Esophagus muscularis mucosa (tissue), 4 donors: Measurements from ENCODE around the gene CLEC19A. TPM values are rescaled to one million over a fixed set of nuclear protein-coding genes. Genes with fewer than 3 reads are reported as not detected.

ENCODE experiments used
- DNase-seq: peaks from one replicate; pipeline ENCODE4 v3.0.0-alpha.2; 2017; ENCODE audit errors: extremely low spot score
- H3K27ac ChIP-seq, 4 donors: fragments of 200-600 bp; sonication (generic); replicated peaks in 1 of 4; 1 replicate in 3 of 4; 2 replicates in 1 of 4; pipeline ENCODE4 v1.5.1; 2016 to 2019; ENCODE audit warnings: mild to moderate bottlenecking in 1 of 4
- H3K27me3 ChIP-seq, 4 donors: fragments of 200-600 bp; sonication (generic); one replicate each; pipeline versions ENCODE4 v1.5.1 to v1.6.0; 2016 to 2019
- H3K36me3 ChIP-seq, 4 donors: fragments of 200-600 bp; sonication (generic); one replicate each; pipeline ENCODE4 v1.5.1; 2016 to 2019
- H3K4me1 ChIP-seq, 4 donors: fragments of 200-600 bp; sonication (generic); one replicate each; pipeline ENCODE4 v1.5.1; 2016 to 2019
- H3K4me3 ChIP-seq, 4 donors: fragments of 200-600 bp; sonication (generic); 1 replicate in 2 of 4; 2 replicates in 2 of 4; pipeline ENCODE4 v1.5.1; 2016 to 2019; ENCODE audit warnings: mild to moderate bottlenecking in 4 of 4, moderate library complexity in 1 of 4
- H3K9me3 ChIP-seq, 4 donors: fragments of 200-600 bp; sonication (generic); 1 replicate in 3 of 4; 2 replicates in 1 of 4; pipeline ENCODE4 v1.5.1; 2016 to 2019
- CTCF ChIP-seq, 3 experiments: fragments of 200-600 bp in 2 of 3; fragments of 450-650 bp in 1 of 3; sonication (generic) in 2 of 3; IDR thresholded peaks; one replicate each; pipeline ENCODE4 v1.5.1; 2017 to 2019; ENCODE audit warnings: antibody characterized with exemption in 3 of 3, mild to moderate bottlenecking in 2 of 3, moderate library complexity in 1 of 3
- EP300 ChIP-seq: sonication (generic); formaldehyde crosslinking; IDR thresholded peaks from one replicate; pipeline ENCODE4 v1.6.1; 2017; ENCODE audit warnings: antibody characterized with exemption
- POLR2A ChIP-seq: fragments of 450-650 bp; IDR thresholded peaks from one replicate; pipeline ENCODE4 v1.6.1; 2017; ENCODE audit warnings: antibody characterized with exemption, moderate library complexity, mild to moderate bottlenecking, low read depth
- POLR2AphosphoS5 ChIP-seq, 2 donors: sonication (generic); formaldehyde crosslinking; IDR thresholded peaks; one replicate each; pipeline ENCODE4 v1.6.1; 2017; ENCODE audit warnings: antibody characterized with exemption in 2 of 2
- WGBS: methylation state at CpG from one replicate; pipeline ENCODE4 v1.1.5; 2018; 5-methylcytosine and 5-hydroxymethylcytosine counted together
- intact Hi-C: fragments of 100-400 bp; cut with DNase I; formaldehyde crosslinking; loops from one replicate; pipeline ENCODE4 v1.15.1; 2023
- total RNA-seq, 4 donors: library from RNA; depleted of rRNA; stranded (reverse); fragments of >200 nt; gene quantifications; one replicate each; pipeline versions ENCODE4 v1.1.0 to v1.2.1, GENCODE V29; 2016

CLEC19A gene
- total RNA-seq, 4 donors from 2014 or later, result not detected

GRCh38 chr16:19329932-19330331, 44.4 kb downstream of the CLEC19A start:
- no peaks in the 10 kb centered on the region for H3K27me3 ChIP-seq
- peaks cover 0 to 14% (median 10%) of the 10 kb centered on the region in 4 donors for H3K4me1 ChIP-seq
- peaks cover 0 to 4% (median 0%) of the 10 kb centered on the region in 4 donors for H3K9me3 ChIP-seq
- 88% methylated on average over 1 of the region's 1 CpG for WGBS
- no peak for DNase-seq
- H3K4me3 ChIP-seq, result no peak overlapping the region
- no peak for TF ChIP-seq CTCF (IDR thresholded peaks at IDR 0.05)
- TF ChIP-seq POLR2AphosphoS5 (IDR thresholded peaks at IDR 0.05), result no peak
- TF ChIP-seq EP300, result no peak
- no peak for TF ChIP-seq POLR2A
- H3K36me3 ChIP-seq, result no peaks in the 10 kb centered on the region
- no peak overlapping the region for H3K27ac ChIP-seq
- intact Hi-C loops, result no loop called here

GRCh38 chr16:19330841-19331397, 45.4 kb downstream of the CLEC19A start:
- no peaks in the 10 kb centered on the region for H3K27me3 ChIP-seq
- no peaks in the 10 kb centered on the region for H3K36me3 ChIP-seq
- TF ChIP-seq CTCF (IDR thresholded peaks at IDR 0.05) (peak in 1 of 3 experiments; percentile 8), POLR2AphosphoS5 (IDR thresholded peaks at IDR 0.05) (no peak), EP300 (no peak)
- 44% methylated on average over 6 of the region's 6 CpGs for WGBS
- peaks cover 0 to 14% (median 10%) of the 10 kb centered on the region in 4 donors for H3K4me1 ChIP-seq
- intact Hi-C loops, result no loop called here
- DNase-seq, result no peak
- H3K27ac ChIP-seq, result peak overlapping the region in 3 of 4 donors; percentile 40 to 43 (median 43)
- peaks cover 0 to 4% (median 0%) of the 10 kb centered on the region in 4 donors for H3K9me3 ChIP-seq
- H3K4me3 ChIP-seq, result no peak overlapping the region

- H3K4me3 ChIP-seq, result no peak overlapping the region
- H3K36me3 ChIP-seq, result no peaks in the 10 kb centered on the region
- H3K27me3 ChIP-seq, result no peaks in the 10 kb centered on the region
- intact Hi-C loops, result no loop called here
- H3K27ac ChIP-seq, result no peak overlapping the region
- 85% methylated on average over 4 of the region's 4 CpGs for WGBS
- TF ChIP-seq POLR2A, result no peak
- no peak for TF ChIP-seq POLR2AphosphoS5 (IDR thresholded peaks at IDR 0.05)
- no peak for TF ChIP-seq CTCF (IDR thresholded peaks at IDR 0.05)
- no peak for TF ChIP-seq EP300
- peaks cover 0 to 14% (median 10%) of the 10 kb centered on the region in 4 donors for H3K4me1 ChIP-seq
- DNase-seq, result no peak
- H3K9me3 ChIP-seq, result peaks cover 0 to 4% (median 0%) of the 10 kb centered on the region in 4 donors
These were observed 46.3 kb downstream of the CLEC19A start for GRCh38 chr16:19331794-19332193.

GRCh38 chr16:19338335-19338734, 52.8 kb downstream of the CLEC19A start:
- no peak for DNase-seq
- Histone ChIP-seq H3K9me3 (no peaks in the 10 kb centered on the region), H3K4me1 (no peaks in the 10 kb centered on the region), H3K4me3 (no peak overlapping the region), H3K27ac (no peak overlapping the region), H3K36me3 (no peaks in the 10 kb centered on the region), H3K27me3 (no peaks in the 10 kb centered on the region)
- intact Hi-C loops, result no loop called here
- TF ChIP-seq CTCF (IDR thresholded peaks at IDR 0.05) (no peak), POLR2A (no peak), EP300 (no peak), POLR2AphosphoS5 (IDR thresholded peaks at IDR 0.05) (no peak)
- 73% methylated on average over 3 of the region's 3 CpGs for WGBS

- no peaks in the 10 kb centered on the region for H3K36me3 ChIP-seq
- WGBS, result 82% methylated on average over 9 of the region's 9 CpGs
- no peak overlapping the region for H3K27ac ChIP-seq
- no peak for TF ChIP-seq POLR2AphosphoS5 (IDR thresholded peaks at IDR 0.05)
- TF ChIP-seq CTCF (IDR thresholded peaks at IDR 0.05), result no peak
- no peak for TF ChIP-seq POLR2A
- TF ChIP-seq EP300, result no peak
- intact Hi-C loops, result no loop called here
- no peak for DNase-seq
- H3K27me3 ChIP-seq, result peaks cover 0 to 15% (median 0%) of the 10 kb centered on the region in 4 donors
- H3K4me3 ChIP-seq, result no peak overlapping the region
- peaks cover 0 to 5% (median 0%) of the 10 kb centered on the region in 4 donors for H3K4me1 ChIP-seq
- peaks cover 0 to 3% (median 0%) of the 10 kb centered on the region in 4 donors for H3K9me3 ChIP-seq
These were observed 58.8 kb downstream of the CLEC19A start for GRCh38 chr16:19344224-19344801.
